Chondrocyte (in vitro differentiated cells): Measurements from ENCODE around the gene ANP32D. TPM values are rescaled to one million over a fixed set of nuclear protein-coding genes. Genes with fewer than 3 reads are reported as not detected.
A peak's percentile ranks its signal among the peaks of the same experiment; 100 is the strongest.
"Not testable (repeated sequence)": the region's sequence is repeated elsewhere in the genome, so short reads cannot be mapped to it uniquely, and the experiment has no call there.

Source experiments
- DNase-seq: peaks from one replicate; pipeline ENCODE4 v3.0.0; 2021; ENCODE audit warnings: mixed read lengths, low spot score
- H3K27ac Mint-ChIP-seq: one replicate; pipeline ENCODE4 v1.8.0; 2021; ENCODE audit warnings: mild to moderate bottlenecking, moderate library complexity, mixed read lengths; ENCODE audit not compliant: unreplicated experiment
- H3K27me3 Mint-ChIP-seq: 2 replicates; pipeline ENCODE4 v1.8.0; 2021; ENCODE audit warnings: low read depth, mixed read lengths
- H3K36me3 Mint-ChIP-seq: 2 replicates; pipeline ENCODE4 v1.8.0; 2021; ENCODE audit warnings: low read depth, mixed read lengths
- H3K4me1 Mint-ChIP-seq: 2 replicates; pipeline ENCODE4 v1.8.0; 2021; ENCODE audit warnings: low read depth, mild to moderate bottlenecking, mixed read lengths
- H3K4me3 Mint-ChIP-seq: one replicate; pipeline ENCODE4 v1.8.0; 2021; ENCODE audit warnings: mild to moderate bottlenecking, moderate library complexity, mixed read lengths; ENCODE audit not compliant: unreplicated experiment
- H3K9me3 Mint-ChIP-seq: 2 replicates; pipeline ENCODE4 v1.8.0; 2021; ENCODE audit warnings: low read depth, mixed read lengths
- CTCF ChIP-seq: fragments of 200-600 bp; sonication (generic); IDR thresholded peaks from 2 replicates; pipeline ENCODE4 v1.5.0; 2021; ENCODE audit warnings: antibody characterized with exemption, mild to moderate bottlenecking, moderate library complexity
- total RNA-seq: library from RNA; stranded (reverse); gene quantifications from 3 replicates; pipeline ENCODE4 v1.2.1, GENCODE V29; 2021

The ANP32D gene
- total RNA-seq, 1 donor from 2014 or later: not detected

- Mint-ChIP-seq H3K4me1 (no peaks in the 10 kb centered on the region), H3K36me3 (no peaks in the 10 kb centered on the region), H3K27ac (no peak overlapping the region), H3K4me3 (no peak overlapping the region), H3K9me3 (peaks cover 9% of the 10 kb centered on the region), H3K27me3 (peaks cover 23% of the 10 kb centered on the region)
- no peak for DNase-seq
- TF ChIP-seq CTCF: no peak
These were observed 26.8 kb upstream of the ANP32D start for GRCh38 chr12:48445538-48445937.

GRCh38 chr12:48446161-48446776 is 26.1 kb upstream of the ANP32D start:
- H3K36me3 Mint-ChIP-seq: no peaks in the 10 kb centered on the region
- H3K9me3 Mint-ChIP-seq: peaks cover 9% of the 10 kb centered on the region

GRCh38 chr12:48447755-48448154 is 24.6 kb upstream of the ANP32D start:
- Mint-ChIP-seq H3K36me3 (no peaks in the 10 kb centered on the region), H3K9me3 (peaks cover 9% of the 10 kb centered on the region), H3K4me3 (no peak overlapping the region), H3K4me1 (no peaks in the 10 kb centered on the region), H3K27me3 (peaks cover 25% of the 10 kb centered on the region), H3K27ac (no peak overlapping the region)
- TF ChIP-seq CTCF: no peak
- DNase-seq: no peak

More at GRCh38 chr12:48446161-48446776, 26.1 kb upstream of the ANP32D start:
- no peak for DNase-seq
- no peak for TF ChIP-seq CTCF
- Mint-ChIP-seq H3K4me3 (no peak overlapping the region), H3K4me1 (no peaks in the 10 kb centered on the region), H3K27ac (no peak overlapping the region), H3K27me3 (peaks cover 23% of the 10 kb centered on the region)

GRCh38 chr12:48451372-48451771 is 21.0 kb upstream of the ANP32D start:
- no peaks in the 10 kb centered on the region for H3K36me3 Mint-ChIP-seq
- H3K4me3 Mint-ChIP-seq: no peak overlapping the region
- peaks cover 16% of the 10 kb centered on the region for H3K27me3 Mint-ChIP-seq
- H3K27ac Mint-ChIP-seq: no peak overlapping the region
- H3K9me3 Mint-ChIP-seq: peaks cover 9% of the 10 kb centered on the region
- TF ChIP-seq CTCF: no peak
- DNase-seq: no peak
- no peaks in the 10 kb centered on the region for H3K4me1 Mint-ChIP-seq

GRCh38 chr12:48452961-48453360 is 19.4 kb upstream of the ANP32D start:
- H3K9me3 Mint-ChIP-seq, DNase-seq, H3K36me3 Mint-ChIP-seq, H3K4me1 Mint-ChIP-seq, H3K27ac Mint-ChIP-seq, H3K4me3 Mint-ChIP-seq: not testable (repeated sequence)
- peaks cover 11% of the 10 kb centered on the region for H3K27me3 Mint-ChIP-seq

- H3K4me3 Mint-ChIP-seq: no peak overlapping the region
- peaks cover 14% of the 10 kb centered on the region for H3K27me3 Mint-ChIP-seq
- DNase-seq: no peak
- H3K4me1 Mint-ChIP-seq: no peaks in the 10 kb centered on the region
- TF ChIP-seq CTCF: peak; percentile 54
- peaks cover 6% of the 10 kb centered on the region for H3K9me3 Mint-ChIP-seq
- no peaks in the 10 kb centered on the region for H3K36me3 Mint-ChIP-seq
- no peak overlapping the region for H3K27ac Mint-ChIP-seq
These were observed 17.7 kb upstream of the ANP32D start for GRCh38 chr12:48454667-48455066.
